ENCODE measurements around the gene VRK1. TPM values are rescaled to one million over a fixed set of nuclear protein-coding genes. Genes with fewer than 3 reads are reported as not detected.

VRK1 gene
- total and polyA plus RNA-seq, 9 donors = 11.1 to 18.4 (median 12.3) TPM

DNA sequence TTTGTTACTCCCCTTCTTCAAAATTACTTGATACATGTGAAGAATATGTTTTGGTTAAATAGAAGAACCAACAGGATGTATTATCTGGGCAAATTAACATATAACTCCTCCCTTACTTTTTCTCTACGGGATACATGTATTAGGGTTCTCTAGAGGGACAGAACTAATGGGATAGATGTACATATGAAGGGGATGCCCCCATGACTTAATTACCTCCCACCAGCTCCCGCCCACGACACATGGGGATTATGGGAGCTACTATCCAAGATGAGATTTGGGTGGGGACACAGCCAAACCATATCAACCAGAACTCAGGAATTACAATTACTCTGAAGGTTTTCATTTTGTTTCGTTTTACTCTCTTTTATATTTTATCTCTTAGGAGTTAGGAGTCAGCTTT, 41.3 kb downstream of the VRK1 start:
- no peak overlapping the region for H3K4me3 ChIP-seq (ENCODE audit: low read length)
- no CpG with 5 or more reads among the region's 4 CpGs for WGBS (ENCODE audit: insufficient coverage)
- H3K27ac ChIP-seq (ENCODE audit: low read length) = no peak overlapping the region

GRCh38 chr14:96839251-96839650, 42.1 kb downstream of the VRK1 start:
- DNase-seq = no peak
- Histone ChIP-seq H3K9me3 (replicated peaks; ENCODE audit: control insufficient read depth, low read depth, low read length) (no peaks in the 10 kb centered on the region), H3K4me3 (ENCODE audit: low read length) (no peak overlapping the region), H3K27ac (ENCODE audit: low read length) (no peak overlapping the region), H3K27me3 (ENCODE audit: control insufficient read depth, insufficient read depth, low read length) (no peaks in the 10 kb centered on the region), H3K36me3 (ENCODE audit: control insufficient read depth, insufficient read depth, low read length) (peaks cover 3% of the 10 kb centered on the region), H3K4me1 (ENCODE audit: control insufficient read depth, insufficient read depth, low read length) (no peaks in the 10 kb centered on the region)
- no CpG with 5 or more reads among the region's 2 CpGs for WGBS (ENCODE audit: insufficient coverage)

More for the DNA sequence above, 41.3 kb downstream of the VRK1 start:
- Histone ChIP-seq H3K9me3 (replicated peaks; ENCODE audit: control insufficient read depth, low read depth, low read length) (no peaks in the 10 kb centered on the region), H3K4me1 (ENCODE audit: control insufficient read depth, insufficient read depth, low read length) (no peaks in the 10 kb centered on the region), H3K36me3 (ENCODE audit: control insufficient read depth, insufficient read depth, low read length) (peaks cover 3% of the 10 kb centered on the region), H3K27me3 (ENCODE audit: control insufficient read depth, insufficient read depth, low read length) (no peaks in the 10 kb centered on the region)
- DNase-seq = no peak

- Histone ChIP-seq H3K4me1 (ENCODE audit: control insufficient read depth, insufficient read depth, low read length) (no peaks in the 10 kb centered on the region), H3K9me3 (replicated peaks; ENCODE audit: control insufficient read depth, low read depth, low read length) (no peaks in the 10 kb centered on the region), H3K36me3 (ENCODE audit: control insufficient read depth, insufficient read depth, low read length) (peaks cover 6% of the 10 kb centered on the region), H3K4me3 (ENCODE audit: low read length) (no peak overlapping the region), H3K27ac (ENCODE audit: low read length) (no peak overlapping the region), H3K27me3 (ENCODE audit: control insufficient read depth, insufficient read depth, low read length) (no peaks in the 10 kb centered on the region)
- DNase-seq = no peak
Measured at GRCh38 chr14:96843137-96843536, 46.0 kb downstream of the VRK1 start.

DNA sequence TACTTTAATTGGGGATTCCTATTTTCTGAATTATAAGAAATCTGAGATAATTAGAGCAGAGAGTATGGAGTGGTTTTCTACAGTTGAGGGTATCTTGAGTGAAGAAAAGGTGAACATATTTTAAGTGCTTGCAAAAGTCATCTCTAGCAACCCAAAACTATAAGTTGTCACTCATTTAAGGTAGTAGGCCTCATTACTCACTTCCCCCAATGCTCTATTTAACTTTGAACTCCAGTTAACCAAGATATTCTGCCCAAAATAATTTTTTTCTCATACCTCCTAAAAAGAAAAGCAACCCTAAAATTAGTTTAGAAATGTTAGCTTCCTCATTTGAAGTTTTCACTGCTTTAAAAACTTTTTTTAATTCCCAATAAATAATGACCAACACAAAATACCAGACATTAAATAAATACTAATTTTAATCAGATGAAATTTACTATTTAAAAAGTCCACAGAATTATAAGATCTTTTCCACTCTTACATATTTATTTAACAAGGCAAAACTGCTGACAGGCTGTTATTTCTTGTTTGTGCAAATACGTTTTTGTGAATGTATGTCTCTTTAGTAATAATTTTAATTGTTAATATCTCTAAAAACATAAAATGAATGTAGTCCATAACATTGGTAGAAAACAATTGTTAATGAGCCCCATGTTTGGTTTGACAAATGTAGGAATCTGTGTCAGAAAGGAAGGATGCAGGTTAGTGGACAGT, 47.8 kb downstream of the VRK1 start:
- WGBS (ENCODE audit: insufficient coverage) = no CpG with 5 or more reads among the region's 1 CpG
- Histone ChIP-seq H3K4me1 (ENCODE audit: control insufficient read depth, insufficient read depth, low read length) (no peaks in the 10 kb centered on the region), H3K27ac (ENCODE audit: low read length) (no peak overlapping the region), H3K36me3 (ENCODE audit: control insufficient read depth, insufficient read depth, low read length) (peaks cover 8% of the 10 kb centered on the region), H3K27me3 (ENCODE audit: control insufficient read depth, insufficient read depth, low read length) (no peaks in the 10 kb centered on the region), H3K9me3 (replicated peaks; ENCODE audit: control insufficient read depth, low read depth, low read length) (no peaks in the 10 kb centered on the region), H3K4me3 (ENCODE audit: low read length) (no peak overlapping the region)
- no peak for DNase-seq

DNA sequence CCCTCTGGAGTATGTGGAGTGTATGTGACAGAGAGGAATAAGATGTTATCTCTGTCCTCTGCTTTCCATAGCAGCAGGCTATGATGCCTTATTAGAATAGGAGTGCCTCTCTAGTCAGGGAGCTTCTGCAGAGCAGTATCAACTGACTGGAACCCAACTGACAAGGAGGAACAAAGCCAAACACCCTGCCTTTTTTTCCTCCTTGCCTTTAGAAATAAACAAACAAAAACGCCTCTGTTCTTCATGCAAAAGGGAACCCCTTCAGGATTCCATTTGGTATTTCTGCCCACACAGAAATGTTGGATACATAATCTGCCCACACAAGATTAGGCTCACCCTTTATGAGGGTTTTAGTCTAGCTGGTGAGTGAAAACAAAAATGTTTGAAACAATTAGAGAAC, 50.3 kb downstream of the VRK1 start:
- no peaks in the 10 kb centered on the region for H3K4me1 ChIP-seq (ENCODE audit: control insufficient read depth, insufficient read depth, low read length)
- DNase-seq = no peak
- H3K9me3 ChIP-seq (replicated peaks; ENCODE audit: control insufficient read depth, low read depth, low read length) = no peaks in the 10 kb centered on the region
- H3K4me3 ChIP-seq (ENCODE audit: low read length) = no peak overlapping the region
- H3K27me3 ChIP-seq (ENCODE audit: control insufficient read depth, insufficient read depth, low read length) = no peaks in the 10 kb centered on the region
- no peak overlapping the region for H3K27ac ChIP-seq (ENCODE audit: low read length)
- H3K36me3 ChIP-seq (ENCODE audit: control insufficient read depth, insufficient read depth, low read length) = peaks cover 8% of the 10 kb centered on the region
- 67% methylated on average over 1 of the region's 1 CpG for WGBS (ENCODE audit: insufficient coverage)

- no peaks in the 10 kb centered on the region for H3K27me3 ChIP-seq (ENCODE audit: control insufficient read depth, insufficient read depth, low read length)
- H3K36me3 ChIP-seq (ENCODE audit: control insufficient read depth, insufficient read depth, low read length) = peaks cover 8% of the 10 kb centered on the region
- DNase-seq = no peak
- H3K9me3 ChIP-seq (replicated peaks; ENCODE audit: control insufficient read depth, low read depth, low read length) = no peaks in the 10 kb centered on the region
- 80% methylated on average over 2 of the region's 4 CpGs for WGBS (ENCODE audit: insufficient coverage)
- no peak overlapping the region for H3K4me3 ChIP-seq (ENCODE audit: low read length)
- no peak overlapping the region for H3K27ac ChIP-seq (ENCODE audit: low read length)
- no peaks in the 10 kb centered on the region for H3K4me1 ChIP-seq (ENCODE audit: control insufficient read depth, insufficient read depth, low read length)
Measured at GRCh38 chr14:96848011-96848410, 50.8 kb downstream of the VRK1 start.

GRCh38 chr14:96849733-96850132, 52.6 kb downstream of the VRK1 start:
- DNase-seq = no peak
- H3K27ac ChIP-seq (ENCODE audit: low read length) = no peak overlapping the region
- H3K4me1 ChIP-seq (ENCODE audit: control insufficient read depth, insufficient read depth, low read length) = no peaks in the 10 kb centered on the region
- no peaks in the 10 kb centered on the region for H3K27me3 ChIP-seq (ENCODE audit: control insufficient read depth, insufficient read depth, low read length)
- no peaks in the 10 kb centered on the region for H3K9me3 ChIP-seq (replicated peaks; ENCODE audit: control insufficient read depth, low read depth, low read length)
- peaks cover 8% of the 10 kb centered on the region for H3K36me3 ChIP-seq (ENCODE audit: control insufficient read depth, insufficient read depth, low read length)
- H3K4me3 ChIP-seq (ENCODE audit: low read length) = no peak overlapping the region

- Histone ChIP-seq H3K4me1 (ENCODE audit: control insufficient read depth, insufficient read depth, low read length) (no peaks in the 10 kb centered on the region), H3K4me3 (ENCODE audit: low read length) (no peak overlapping the region), H3K27me3 (ENCODE audit: control insufficient read depth, insufficient read depth, low read length) (no peaks in the 10 kb centered on the region), H3K36me3 (ENCODE audit: control insufficient read depth, insufficient read depth, low read length) (peaks cover 8% of the 10 kb centered on the region), H3K9me3 (replicated peaks; ENCODE audit: control insufficient read depth, low read depth, low read length) (no peaks in the 10 kb centered on the region), H3K27ac (ENCODE audit: low read length) (no peak overlapping the region)
- DNase-seq = no peak
- WGBS (ENCODE audit: insufficient coverage) = 63% methylated on average over 1 of the region's 4 CpGs
Measured at GRCh38 chr14:96851694-96852381, 54.7 kb downstream of the VRK1 start.

DNA sequence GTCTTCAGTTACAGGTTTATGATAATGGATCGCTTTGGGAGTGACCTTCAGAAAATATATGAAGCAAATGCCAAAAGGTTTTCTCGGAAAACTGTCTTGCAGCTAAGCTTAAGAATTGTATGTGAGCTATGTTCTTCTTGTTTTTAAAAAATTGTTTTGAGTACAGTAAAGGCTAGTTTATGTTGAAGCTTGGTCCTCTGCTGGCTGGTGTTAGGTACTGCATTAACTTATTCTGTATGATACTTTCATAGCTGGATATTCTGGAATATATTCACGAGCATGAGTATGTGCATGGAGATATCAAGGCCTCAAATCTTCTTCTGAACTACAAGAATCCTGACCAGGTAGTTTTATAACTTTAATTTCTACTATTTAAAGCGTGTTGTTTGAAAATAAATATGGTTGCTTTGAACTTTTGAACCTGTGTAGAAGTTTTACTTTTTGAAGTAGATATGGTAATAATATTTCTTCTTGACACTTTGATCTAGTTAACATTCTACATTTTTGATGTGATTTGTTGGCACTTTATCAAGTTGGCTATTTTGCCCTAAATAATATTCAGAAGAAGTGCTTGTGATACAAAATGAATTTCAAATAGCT, 55.7 kb downstream of the VRK1 start:
- 29% methylated on average over 1 of the region's 4 CpGs for WGBS (ENCODE audit: insufficient coverage)
- H3K9me3 ChIP-seq (replicated peaks; ENCODE audit: control insufficient read depth, low read depth, low read length) = no peaks in the 10 kb centered on the region
- H3K36me3 ChIP-seq (ENCODE audit: control insufficient read depth, insufficient read depth, low read length) = peaks cover 4% of the 10 kb centered on the region
- no peak overlapping the region for H3K27ac ChIP-seq (ENCODE audit: low read length)
- peak; percentile 34 for DNase-seq
- no peaks in the 10 kb centered on the region for H3K27me3 ChIP-seq (ENCODE audit: control insufficient read depth, insufficient read depth, low read length)
- no peak overlapping the region for H3K4me3 ChIP-seq (ENCODE audit: low read length)
- no peaks in the 10 kb centered on the region for H3K4me1 ChIP-seq (ENCODE audit: control insufficient read depth, insufficient read depth, low read length)

DNA sequence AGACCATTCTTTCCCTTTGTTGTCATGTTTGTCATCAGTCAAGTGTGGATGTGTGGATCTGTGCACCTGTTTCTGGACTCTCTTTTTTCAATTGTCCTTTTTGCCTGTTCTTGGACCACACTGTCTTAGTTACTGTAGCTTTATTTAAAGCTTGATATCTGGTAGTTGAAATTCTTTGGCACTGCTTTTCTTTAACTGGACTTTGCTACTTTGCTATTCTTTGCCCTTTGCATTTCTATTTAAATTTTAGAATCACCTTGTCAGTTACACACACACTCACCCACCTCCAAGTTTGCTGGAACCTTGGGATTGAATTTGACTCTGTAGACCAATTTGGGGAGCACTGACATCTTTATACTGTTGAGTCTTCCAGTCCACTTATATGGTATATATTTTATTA, 61.5 kb downstream of the VRK1 start:
- Histone ChIP-seq H3K36me3 (ENCODE audit: control insufficient read depth, insufficient read depth, low read length) (no peaks in the 10 kb centered on the region), H3K4me1 (ENCODE audit: control insufficient read depth, insufficient read depth, low read length) (no peaks in the 10 kb centered on the region), H3K9me3 (replicated peaks; ENCODE audit: control insufficient read depth, low read depth, low read length) (no peaks in the 10 kb centered on the region), H3K4me3 (ENCODE audit: low read length) (no peak overlapping the region), H3K27ac (ENCODE audit: low read length) (no peak overlapping the region), H3K27me3 (ENCODE audit: control insufficient read depth, insufficient read depth, low read length) (no peaks in the 10 kb centered on the region)
- DNase-seq = no peak

Measured in muscle of leg (tissue), 11 donors.